KMS-11 (cell line): ENCODE measurements around the gene FTH1.

ENCODE experiments used
- H2AFZ ChIP-seq: fragments of 200-600 bp; sonication (generic); 2 replicates; pipeline ENCODE4 v1.6.1; 2016; ENCODE audit warnings: antibody characterized with exemption, mixed run types, low read depth
- H3K27ac ChIP-seq: fragments of 200-600 bp; sonication (generic); 2 replicates; pipeline ENCODE4 v1.6.1; 2016; ENCODE audit warnings: mild to moderate bottlenecking, mixed run types
- H3K27me3 ChIP-seq: fragments of 200-600 bp; sonication (generic); 2 replicates; pipeline ENCODE4 v1.6.1; 2017; ENCODE audit warnings: mild to moderate bottlenecking, low read depth, mixed run types, moderate library complexity; ENCODE audit not compliant: insufficient read depth
- H3K36me3 ChIP-seq: fragments of 200-600 bp; sonication (generic); 2 replicates; pipeline ENCODE4 v1.6.1; 2017; ENCODE audit warnings: mild to moderate bottlenecking, mixed run types; ENCODE audit not compliant: insufficient read depth
- H3K4me1 ChIP-seq: fragments of 200-600 bp; sonication (generic); 2 replicates; pipeline ENCODE4 v1.6.1; 2016; ENCODE audit warnings: mild to moderate bottlenecking, low read depth, mixed run types; ENCODE audit not compliant: poor library complexity, severe bottlenecking
- H3K4me2 ChIP-seq: fragments of 200-600 bp; sonication (generic); 2 replicates; pipeline ENCODE4 v1.7.0; 2016; ENCODE audit warnings: mild to moderate bottlenecking, mixed run types
- H3K4me3 ChIP-seq: fragments of 200-600 bp; sonication (generic); IDR thresholded peaks from 2 replicates; pipeline ENCODE4 v1.6.1; 2017; ENCODE audit warnings: low read depth, low read length, mixed read lengths; ENCODE audit not compliant: insufficient read depth
- H3K79me2 ChIP-seq: fragments of 200-600 bp; sonication (generic); 2 replicates; pipeline ENCODE4 v1.6.1; 2016; ENCODE audit warnings: low read depth, mixed run types; ENCODE audit not compliant: insufficient read depth
- H3K9ac ChIP-seq: fragments of 200-600 bp; sonication (generic); 2 replicates; pipeline ENCODE4 v1.6.1; 2016; ENCODE audit warnings: mild to moderate bottlenecking, mixed run types
- H4K20me1 ChIP-seq: fragments of 200-600 bp; sonication (generic); 2 replicates; pipeline ENCODE4 v1.6.1; 2016; ENCODE audit warnings: mild to moderate bottlenecking, mixed run types; ENCODE audit not compliant: insufficient read depth
- TF ChIP-seq, protein P1 (sequence below): fragments of 200-600 bp; sonication (generic); conservative IDR thresholded peaks from 2 replicates; pipeline ENCODE4 v1.6.1; 2017; ENCODE audit warnings: low read depth, mild to moderate bottlenecking, antibody characterized with exemption, low read length, moderate library complexity, mixed read lengths

FTH1 gene

DNA sequence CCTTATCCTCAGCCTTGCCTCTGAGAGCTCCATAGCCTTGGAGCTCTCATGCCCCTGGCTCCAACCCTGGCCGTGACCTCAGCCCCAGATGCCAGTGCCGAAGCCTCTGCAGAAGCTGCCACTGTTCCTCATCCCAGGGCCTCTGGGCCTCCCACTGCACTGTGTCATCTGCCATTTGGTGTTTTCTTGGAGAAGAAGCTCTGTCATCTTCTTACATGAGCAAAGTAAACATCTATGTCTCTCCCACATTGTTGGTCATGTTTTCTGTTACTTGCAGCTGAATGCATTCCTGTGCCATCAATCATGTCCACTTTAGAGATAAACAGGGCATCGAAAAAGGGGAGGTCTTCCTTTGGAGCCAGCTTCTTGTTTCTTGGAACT is 45.0 kb upstream of the FTH1 start:
- H2AFZ ChIP-seq = no peak overlapping the region
- H4K20me1 ChIP-seq = no peaks in the 10 kb centered on the region
- TF ChIP-seq, protein P1, sequence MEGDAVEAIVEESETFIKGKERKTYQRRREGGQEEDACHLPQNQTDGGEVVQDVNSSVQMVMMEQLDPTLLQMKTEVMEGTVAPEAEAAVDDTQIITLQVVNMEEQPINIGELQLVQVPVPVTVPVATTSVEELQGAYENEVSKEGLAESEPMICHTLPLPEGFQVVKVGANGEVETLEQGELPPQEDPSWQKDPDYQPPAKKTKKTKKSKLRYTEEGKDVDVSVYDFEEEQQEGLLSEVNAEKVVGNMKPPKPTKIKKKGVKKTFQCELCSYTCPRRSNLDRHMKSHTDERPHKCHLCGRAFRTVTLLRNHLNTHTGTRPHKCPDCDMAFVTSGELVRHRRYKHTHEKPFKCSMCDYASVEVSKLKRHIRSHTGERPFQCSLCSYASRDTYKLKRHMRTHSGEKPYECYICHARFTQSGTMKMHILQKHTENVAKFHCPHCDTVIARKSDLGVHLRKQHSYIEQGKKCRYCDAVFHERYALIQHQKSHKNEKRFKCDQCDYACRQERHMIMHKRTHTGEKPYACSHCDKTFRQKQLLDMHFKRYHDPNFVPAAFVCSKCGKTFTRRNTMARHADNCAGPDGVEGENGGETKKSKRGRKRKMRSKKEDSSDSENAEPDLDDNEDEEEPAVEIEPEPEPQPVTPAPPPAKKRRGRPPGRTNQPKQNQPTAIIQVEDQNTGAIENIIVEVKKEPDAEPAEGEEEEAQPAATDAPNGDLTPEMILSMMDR = no peak
- no peaks in the 10 kb centered on the region for H3K27me3 ChIP-seq
- no peak overlapping the region for H3K27ac ChIP-seq
- H3K4me2 ChIP-seq = no peak overlapping the region
- H3K9ac ChIP-seq = no peak overlapping the region
- H3K4me1 ChIP-seq = peaks cover 4% of the 10 kb centered on the region
- no peaks in the 10 kb centered on the region for H3K79me2 ChIP-seq
- no peaks in the 10 kb centered on the region for H3K36me3 ChIP-seq
- H3K4me3 ChIP-seq = no peak overlapping the region

DNA sequence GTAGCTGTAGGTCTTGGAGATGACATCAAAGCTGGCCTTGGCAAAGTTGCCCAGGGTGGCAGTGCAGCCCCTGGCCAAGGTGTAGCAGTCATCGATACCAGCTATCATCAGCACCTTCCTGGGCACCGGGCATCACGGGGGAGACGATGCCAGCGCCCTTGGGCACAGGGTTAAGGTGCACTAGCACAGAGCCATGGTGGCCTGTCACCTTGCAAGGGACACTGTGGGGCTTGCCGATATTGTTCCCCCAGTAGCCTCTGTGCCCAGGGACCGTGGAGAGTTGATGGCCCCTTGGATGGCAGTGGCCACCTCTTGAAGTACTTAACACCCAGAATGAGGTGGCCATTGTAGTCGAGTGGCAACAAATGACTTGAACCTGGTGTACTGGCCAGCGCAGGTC is 44.4 kb upstream of the FTH1 start:
- Histone ChIP-seq H3K4me2 (no peak overlapping the region), H3K36me3 (no peaks in the 10 kb centered on the region), H3K79me2 (no peaks in the 10 kb centered on the region), H3K27me3 (no peaks in the 10 kb centered on the region), H2AFZ (no peak overlapping the region), H4K20me1 (no peaks in the 10 kb centered on the region), H3K4me1 (peaks cover 4% of the 10 kb centered on the region), H3K27ac (no peak overlapping the region), H3K9ac (no peak overlapping the region), H3K4me3 (no peak overlapping the region)
- TF ChIP-seq, protein P1 = no peak

DNA sequence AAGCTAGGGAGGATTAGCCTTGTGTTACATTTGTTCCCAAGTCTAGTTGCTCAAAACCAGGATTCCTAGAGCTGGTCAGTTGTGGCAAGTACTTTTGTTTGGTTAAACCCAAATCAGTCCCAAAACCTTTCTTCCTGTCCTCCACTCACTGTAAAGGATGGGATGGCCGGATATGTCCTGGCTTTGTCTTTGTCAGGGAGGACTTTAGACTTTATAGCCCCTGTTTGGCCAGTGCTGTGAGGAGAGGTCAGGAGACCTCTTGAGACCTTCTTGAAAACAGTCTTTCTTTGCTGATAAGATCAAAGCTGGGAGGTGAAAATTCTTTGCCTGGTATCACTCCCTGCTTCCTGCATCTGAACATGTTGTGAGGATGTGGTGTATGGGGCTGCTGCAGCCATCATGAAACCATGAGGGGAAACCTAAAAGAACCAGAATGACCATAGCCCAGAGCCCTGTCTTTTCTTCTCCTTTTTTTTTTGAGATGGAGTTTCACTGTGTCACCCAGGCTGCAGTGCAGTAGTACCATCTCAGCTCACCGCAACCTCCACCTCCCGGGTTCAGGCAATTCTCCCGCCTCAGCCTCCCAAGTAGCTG is 43.6 kb upstream of the FTH1 start:
- no peaks in the 10 kb centered on the region for H4K20me1 ChIP-seq
- H2AFZ ChIP-seq = no peak overlapping the region
- no peak overlapping the region for H3K9ac ChIP-seq
- H3K27me3 ChIP-seq = no peaks in the 10 kb centered on the region
- TF ChIP-seq, protein P1 = no peak
- no peak overlapping the region for H3K4me3 ChIP-seq
- H3K4me1 ChIP-seq = peaks cover 4% of the 10 kb centered on the region
- H3K27ac ChIP-seq = no peak overlapping the region
- H3K79me2 ChIP-seq = no peaks in the 10 kb centered on the region
- H3K4me2 ChIP-seq = no peak overlapping the region
- H3K36me3 ChIP-seq = no peaks in the 10 kb centered on the region

DNA sequence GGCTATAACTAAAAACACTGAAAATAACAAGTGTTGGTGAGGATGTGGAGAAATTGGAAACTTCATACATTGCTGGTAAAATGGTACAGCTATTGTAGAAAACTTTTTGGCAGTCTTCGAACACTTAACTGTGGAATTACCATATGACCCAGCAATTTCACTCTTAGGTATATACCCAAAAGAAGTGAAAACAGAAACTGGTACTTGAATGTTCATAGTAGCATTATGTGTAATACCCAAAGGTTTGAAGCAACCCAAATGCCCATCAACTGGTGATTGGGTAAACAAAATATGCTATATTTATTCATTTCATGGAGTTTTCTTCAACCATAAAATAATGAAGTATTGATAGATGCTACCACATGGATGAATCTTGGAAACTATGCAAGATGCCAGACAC is 40.8 kb upstream of the FTH1 start:
- H3K4me3 ChIP-seq = no peak overlapping the region
- no peak overlapping the region for H3K27ac ChIP-seq
- no peak overlapping the region for H3K4me2 ChIP-seq
- no peak overlapping the region for H3K9ac ChIP-seq
- H3K27me3 ChIP-seq = no peaks in the 10 kb centered on the region
- no peaks in the 10 kb centered on the region for H3K4me1 ChIP-seq
- no peaks in the 10 kb centered on the region for H4K20me1 ChIP-seq
- H3K79me2 ChIP-seq = no peaks in the 10 kb centered on the region
- H3K36me3 ChIP-seq = no peaks in the 10 kb centered on the region
- H2AFZ ChIP-seq = no peak overlapping the region
- TF ChIP-seq, protein P1 = no peak
